DMS114 treated with DMSO at 0.1 percent for 48 hours (cell line): ENCODE measurements around the gene SLC6A6.
"Not testable (repeated sequence)": the region's sequence is repeated elsewhere in the genome, so short reads cannot be mapped to it uniquely, and the experiment has no call there.

ENCODE experiments used
- DNase-seq: peaks from one replicate; lab custom pipeline; 2025; ENCODE audit not compliant: unreplicated experiment; lab: John Stamatoyannopoulos, UW

SLC6A6 gene

GRCh38 chr3:14397531-14397930 lies 4.9 kb upstream of the SLC6A6 start:
- DNase-seq: no peak

GRCh38 chr3:14397940-14398796 lies 4.2 kb upstream of the SLC6A6 start:
- no peak for DNase-seq

GRCh38 chr3:14398797-14399106 lies 3.7 kb upstream of the SLC6A6 start:
- DNase-seq: no peak

GRCh38 chr3:14401692-14402303 lies 608 bp upstream of the SLC6A6 start:
- no peak for DNase-seq

- DNase-seq: no peak
These were observed 1.3 kb downstream of the SLC6A6 start for GRCh38 chr3:14403619-14404155.

- no peak for DNase-seq
These were observed 1.8 kb downstream of the SLC6A6 start for GRCh38 chr3:14404186-14404585.

- no peak for DNase-seq
These were observed 2.4 kb downstream of the SLC6A6 start for GRCh38 chr3:14404631-14405359.

GRCh38 chr3:14405360-14406238 lies 3.2 kb downstream of the SLC6A6 start:
- DNase-seq: no peak

- no peak for DNase-seq
These were observed 3.9 kb downstream of the SLC6A6 start for GRCh38 chr3:14406336-14406735.

- DNase-seq: no peak
These were observed 4.4 kb downstream of the SLC6A6 start for GRCh38 chr3:14406766-14407165.

GRCh38 chr3:14407203-14407602 lies 4.8 kb downstream of the SLC6A6 start:
- DNase-seq: no peak

- DNase-seq: not testable (repeated sequence)
These were observed 7.3 kb downstream of the SLC6A6 start for GRCh38 chr3:14409779-14410063.

- no peak for DNase-seq
These were observed 7.7 kb downstream of the SLC6A6 start for GRCh38 chr3:14410106-14410502.

- no peak for DNase-seq
These were observed 8.2 kb downstream of the SLC6A6 start for GRCh38 chr3:14410503-14411165.

GRCh38 chr3:14411166-14411526 lies 8.7 kb downstream of the SLC6A6 start:
- DNase-seq: no peak

- no peak for DNase-seq
These were observed 9.6 kb downstream of the SLC6A6 start for GRCh38 chr3:14411988-14412387.

- DNase-seq: no peak
These were observed 10.5 kb downstream of the SLC6A6 start for GRCh38 chr3:14412831-14413380.

GRCh38 chr3:14413381-14414071 lies 11.1 kb downstream of the SLC6A6 start:
- no peak for DNase-seq

GRCh38 chr3:14414846-14415464 lies 12.5 kb downstream of the SLC6A6 start:
- DNase-seq: no peak
